Mesenteric fat pad (tissue), 1 donor: Measurements from ENCODE around the gene SELENOI. TPM values are rescaled to one million over a fixed set of nuclear protein-coding genes. Genes with fewer than 3 reads are reported as not detected.
"Not testable (repeated sequence)": the region's sequence is repeated elsewhere in the genome, so short reads cannot be mapped to it uniquely, and the experiment has no call there.

Source experiments
- DNase-seq: peaks from one replicate; pipeline ENCODE4 v3.0.0-alpha.2; 2020; ENCODE audit warnings: low spot score
- long read RNA-seq: library from polyadenylated mRNA; unstranded; transcript quantifications from one replicate; pipeline ENCODE4 v2.0.0, GENCODE V29; 2020
- total RNA-seq: library from RNA; stranded (reverse); fragmentation: NEBNext Ultra II Directional; extraction: Animal tissue kit (Norgen Biotek cat#: 25700); gene quantifications from one replicate; pipeline ENCODE4 v1.2.1, GENCODE V29; 2021
- donor health status: DM: yes; HTN: yes; CAD: no.

The SELENOI gene
- total RNA-seq = 18.7 TPM
- long read RNA-seq, partial matches to known transcripts = 1 of 4 reads
- long read RNA-seq, other reads (novel, unspliced or antisense) = 3 of 4 reads

DNA sequence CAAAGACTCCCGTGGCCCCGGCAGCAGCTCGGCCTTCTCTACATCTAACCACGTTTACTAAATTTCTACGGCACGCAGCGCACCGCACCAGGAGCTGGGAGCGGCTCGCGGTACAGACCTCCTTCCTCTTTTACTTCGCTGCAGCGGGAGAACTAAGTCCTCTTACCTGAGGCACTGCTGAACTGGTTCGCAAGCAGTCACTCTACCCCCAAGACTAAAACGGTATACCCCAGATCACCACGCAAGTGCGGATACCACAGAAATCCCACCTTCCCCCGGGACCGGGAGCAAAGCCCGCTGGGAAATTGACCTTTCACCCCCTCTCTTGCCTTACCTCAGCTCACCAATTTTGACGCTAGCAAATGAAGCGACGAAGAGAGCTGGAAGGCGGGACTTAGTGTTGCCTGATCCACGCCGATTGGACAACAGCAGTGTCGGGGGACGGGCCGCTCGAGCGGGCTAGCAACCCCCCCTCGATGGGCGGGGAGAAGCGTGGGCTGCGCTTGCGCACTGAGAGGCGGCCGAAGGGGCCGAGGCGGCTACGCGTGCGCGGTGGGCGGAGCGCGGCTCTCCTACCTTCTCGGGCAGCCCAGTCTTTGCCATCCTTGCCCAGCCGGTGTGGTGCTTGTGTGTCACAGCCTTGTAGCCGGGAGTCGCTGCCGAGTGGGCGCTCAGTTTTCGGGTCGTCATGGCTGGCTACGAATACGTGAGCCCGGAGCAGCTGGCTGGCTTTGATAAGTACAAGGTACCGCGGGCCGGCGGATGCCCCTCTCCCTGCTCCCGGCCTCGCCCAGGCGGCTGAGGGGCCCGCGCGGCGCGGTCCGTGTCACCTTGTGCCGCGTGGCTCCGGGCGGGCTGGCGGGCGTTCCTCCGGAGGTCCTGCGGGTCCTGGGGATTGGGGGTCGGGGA lies at the start of gene SELENOI:
Gene SELENOI (plus strand): TSS at position 599 of the 909 bp plus-strand sequence. CDS start 90 bp downstream, at position 689.
- peak; percentile 100 for DNase-seq

GRCh38 chr2:26297061-26297460 lies 48.9 kb upstream of the SELENOI start:
- no peak for DNase-seq

DNA sequence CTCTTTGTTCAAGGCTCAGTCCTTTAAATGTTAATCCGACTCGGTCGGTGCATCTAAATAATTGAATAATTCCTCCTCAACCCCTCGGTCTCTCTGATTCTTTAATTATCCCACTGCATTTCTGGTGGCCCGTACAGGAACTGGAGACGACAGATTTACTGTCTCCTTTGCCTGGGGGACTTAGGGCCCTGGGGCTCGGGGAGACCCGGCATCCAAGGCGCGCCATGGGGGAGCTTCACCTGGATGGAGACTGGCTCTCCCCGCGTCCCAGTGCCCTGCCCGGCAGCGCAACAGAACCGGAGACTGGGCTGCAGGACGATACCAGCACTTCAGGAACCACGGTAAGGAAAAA lies 47.7 kb upstream of the SELENOI start:
- no peak for DNase-seq

DNA sequence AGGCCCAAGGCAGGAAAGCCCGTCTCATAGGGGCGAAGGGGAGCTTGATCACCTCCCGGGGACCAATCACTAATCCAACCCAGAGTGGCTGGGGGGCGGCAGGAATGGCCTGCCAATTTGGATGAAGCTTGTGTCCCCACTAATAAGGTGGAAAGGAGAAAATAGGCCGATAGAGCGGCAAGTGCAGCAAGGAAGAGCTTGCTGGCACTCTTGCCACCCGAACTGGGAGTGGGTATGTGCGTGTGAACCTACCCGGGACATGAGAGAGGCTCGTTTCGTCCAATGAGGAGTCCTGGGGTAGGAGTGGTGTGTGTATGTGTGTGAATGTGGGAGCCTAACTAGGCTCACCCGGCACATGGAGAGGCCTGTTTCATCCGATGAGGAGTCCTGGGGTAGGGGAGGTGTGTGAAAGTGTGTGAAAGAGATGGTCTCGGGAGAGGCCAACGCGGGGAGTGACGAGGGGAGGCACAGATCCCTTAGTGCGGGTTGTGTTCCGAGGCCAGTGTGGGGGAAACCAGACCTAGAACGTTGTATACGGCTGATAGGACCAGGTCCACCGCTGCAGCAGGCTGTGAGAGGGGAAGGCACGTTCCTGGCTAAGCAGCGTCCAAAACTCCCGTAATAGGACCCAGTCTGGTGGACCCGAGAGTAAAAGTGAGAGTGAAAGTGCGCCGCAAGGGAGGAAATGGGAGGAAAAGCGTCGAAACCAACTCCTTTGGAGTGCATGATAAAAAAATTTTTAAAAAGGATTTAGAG lies 47.1 kb upstream of the SELENOI start:
- DNase-seq = no peak

DNA sequence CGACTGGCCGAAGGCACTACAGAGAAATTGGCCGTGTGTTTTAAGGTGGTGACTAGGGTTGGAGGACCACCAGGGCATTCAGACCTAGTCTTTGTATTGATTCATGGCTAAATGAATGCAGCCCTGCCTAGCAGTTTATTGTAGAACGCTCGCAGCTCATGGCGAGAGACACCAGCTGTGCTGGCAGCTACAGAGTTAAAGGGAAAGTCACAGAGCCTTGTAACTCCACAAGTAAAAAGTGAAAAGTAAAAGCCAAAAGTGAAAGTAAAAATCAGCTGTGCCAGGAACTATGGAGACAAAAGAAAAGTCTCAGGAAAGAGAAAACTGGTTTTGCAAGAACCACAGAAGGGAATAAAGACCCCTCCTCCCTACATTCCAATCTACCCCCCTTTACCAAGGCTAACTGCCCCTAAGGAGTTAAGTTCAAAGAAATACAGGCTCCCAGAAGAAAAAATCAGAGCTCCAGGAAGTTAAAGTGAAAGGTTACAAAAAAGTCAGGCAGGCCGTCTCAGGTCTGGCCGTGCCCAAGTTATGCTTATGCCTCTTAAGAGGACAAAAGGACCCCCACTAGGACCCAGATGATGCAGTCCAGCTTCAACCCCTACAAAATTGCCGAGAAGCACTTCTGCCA lies 46.4 kb upstream of the SELENOI start:
- no peak for DNase-seq

- DNase-seq = no peak
These were observed 45.6 kb upstream of the SELENOI start for GRCh38 chr2:26300234-26300925.

GRCh38 chr2:26302846-26303245 lies 43.1 kb upstream of the SELENOI start:
- no peak for DNase-seq

- DNase-seq = not testable (repeated sequence)
These were observed 40.8 kb upstream of the SELENOI start for GRCh38 chr2:26305094-26305493.

DNA sequence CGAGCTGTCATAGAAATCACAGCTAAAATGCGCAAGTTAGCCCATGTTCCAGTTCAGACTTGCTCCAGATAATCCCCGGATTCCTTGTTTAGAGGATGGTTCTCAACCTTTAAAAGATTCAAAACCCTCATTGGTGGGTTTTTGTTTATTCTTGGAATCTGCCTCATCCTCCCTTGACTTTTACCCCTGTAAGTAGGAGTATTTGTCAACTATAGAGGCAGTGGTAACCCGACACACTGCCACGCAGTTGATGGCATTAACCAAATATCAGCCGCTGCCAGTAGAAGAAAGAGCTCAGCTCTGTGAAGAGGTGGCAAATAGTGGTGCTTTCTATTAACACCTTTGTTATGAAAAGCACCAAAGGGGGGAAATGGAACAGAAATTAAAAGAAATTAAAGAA lies 40.4 kb upstream of the SELENOI start:
- DNase-seq = no peak

GRCh38 chr2:26309921-26310320 lies 36.0 kb upstream of the SELENOI start:
- DNase-seq = no peak

DNA sequence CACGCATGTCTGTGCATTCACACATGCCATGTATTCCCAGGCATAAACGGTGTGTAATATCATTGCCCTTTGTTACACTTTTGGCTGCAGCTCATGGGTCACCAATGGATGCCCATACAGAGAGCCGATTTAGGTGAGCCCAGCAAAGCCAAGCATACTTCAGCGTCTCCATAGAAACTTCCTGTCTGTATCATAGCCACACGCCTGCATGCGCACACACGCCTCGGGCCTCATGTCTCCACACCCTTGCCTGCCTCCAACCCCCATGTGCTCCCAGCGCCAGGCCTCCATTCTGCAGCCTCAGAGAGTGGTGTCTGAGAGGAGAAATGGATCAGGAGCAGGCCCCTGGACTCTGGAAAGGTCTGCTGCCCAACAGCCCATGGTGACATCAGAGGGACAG lies 33.5 kb upstream of the SELENOI start:
- no peak for DNase-seq

- no peak for DNase-seq
These were observed 32.5 kb upstream of the SELENOI start for GRCh38 chr2:26313446-26313845.

DNA sequence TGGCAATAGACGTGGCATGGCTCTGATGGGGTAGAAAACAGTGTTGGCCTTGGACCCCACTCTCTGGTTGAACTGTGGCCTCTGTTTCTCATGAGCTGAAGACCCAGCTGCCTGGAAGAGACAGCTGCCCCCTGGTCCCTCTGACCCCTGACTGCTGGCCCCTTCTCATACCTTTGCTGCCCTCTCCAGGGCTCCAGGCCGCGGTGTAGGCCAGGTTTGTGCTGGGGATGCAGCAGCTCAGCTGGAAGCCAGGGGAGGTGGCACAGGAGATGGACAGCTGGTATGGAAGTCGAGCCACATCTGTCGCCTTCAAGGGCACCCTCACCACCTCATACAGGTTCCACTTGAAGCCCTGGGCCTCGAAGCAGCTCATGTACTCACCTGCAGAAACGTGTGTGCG lies 31.7 kb upstream of the SELENOI start:
- DNase-seq = no peak

- no peak for DNase-seq
These were observed 29.9 kb upstream of the SELENOI start for GRCh38 chr2:26316041-26316440.

GRCh38 chr2:26316845-26317244 lies 29.1 kb upstream of the SELENOI start:
- DNase-seq = no peak

DNA sequence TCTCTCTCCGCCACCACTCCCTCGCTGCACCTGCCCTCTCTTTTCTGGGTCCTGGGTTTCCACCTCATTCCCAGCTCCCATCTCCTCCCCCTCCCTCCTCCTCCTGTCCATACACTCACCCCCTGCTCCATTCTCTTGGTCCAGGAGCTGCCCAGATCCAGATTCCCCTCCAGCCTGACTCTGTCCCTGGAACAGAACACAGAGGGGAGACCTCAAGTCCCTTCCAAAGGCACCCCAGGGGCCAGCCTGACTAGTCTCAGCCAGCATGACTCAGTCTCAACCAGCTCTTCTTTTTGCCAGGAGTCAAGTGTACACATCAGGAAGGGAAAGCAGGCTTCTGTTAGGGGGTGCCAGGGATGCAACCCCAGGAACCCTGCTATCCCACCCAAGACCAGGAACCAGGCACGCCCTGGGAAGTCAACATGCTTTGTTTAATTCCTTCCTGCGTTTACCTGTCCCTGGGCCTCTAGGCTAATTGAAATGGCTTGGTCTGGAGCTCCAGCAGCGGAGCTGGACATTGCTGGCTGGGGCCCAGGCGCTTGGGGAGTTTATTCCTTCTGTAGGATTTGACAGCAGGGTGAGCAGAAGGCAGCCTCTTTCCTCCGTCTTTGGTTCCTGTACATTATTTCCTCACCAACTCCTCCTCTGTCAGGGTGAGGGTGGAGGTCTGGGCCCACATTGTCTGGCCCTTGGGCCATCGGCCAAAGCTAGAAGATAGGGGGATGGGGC lies 28.4 kb upstream of the SELENOI start:
- no peak for DNase-seq

- no peak for DNase-seq
These were observed 27.0 kb upstream of the SELENOI start for GRCh38 chr2:26318950-26319349.

- not testable (repeated sequence) for DNase-seq
These were observed 21.5 kb upstream of the SELENOI start for GRCh38 chr2:26324479-26324878.

- no peak for DNase-seq
These were observed 21.0 kb upstream of the SELENOI start for GRCh38 chr2:26324903-26325302.

DNA sequence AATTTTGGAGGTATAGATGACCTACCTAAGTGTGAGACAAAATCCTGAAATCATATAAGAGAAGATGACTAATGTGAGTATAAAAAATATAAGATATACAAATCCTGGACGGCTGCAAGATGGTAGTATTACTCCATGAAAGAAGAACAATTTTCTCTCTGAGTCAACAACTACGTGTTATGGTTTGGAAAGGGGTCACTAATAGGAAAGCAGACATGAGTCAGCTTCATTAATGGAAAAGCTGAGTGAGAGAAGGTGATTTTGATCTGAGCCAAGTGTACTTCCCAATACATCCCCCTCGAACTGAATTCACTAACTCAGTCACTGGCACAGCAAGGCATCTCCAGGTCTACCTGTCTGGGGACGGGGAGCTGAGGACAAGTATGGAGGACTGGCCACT lies 20.1 kb upstream of the SELENOI start:
- DNase-seq = no peak

GRCh38 chr2:26326514-26326913 lies 19.4 kb upstream of the SELENOI start:
- DNase-seq = no peak
